K562 (cell line): ENCODE results near the gene WWP2. TPM values are rescaled to one million over a fixed set of nuclear protein-coding genes. Genes with fewer than 3 reads are reported as not detected.

Source experiments
- ATAC-seq: fragments of 200-7000 bp; cut with Tn5 transposase; 3 replicates; pipeline ENCODE4 v1.9.1; 2020; ENCODE audit warnings: moderate library complexity
- BruUV-seq: library from RNA; stranded (reverse); fragments of 400-500 nt; replicated peaks from 2 replicates; lab custom pipeline; 2021; lab: Mats Ljungman, UMichigan
- CTCF ChIA-PET: fragments of 300-600 bp; formaldehyde crosslinking; extraction: SDS; loops from one replicate; lab custom pipeline; 2021; ENCODE audit warnings: low intra/inter-chr PET ratio; lab: Yijun Ruan, JAX
- POLR2A ChIA-PET: fragments of 300-600, 350-650 bp; sonication (Branson Sonifier 250); formaldehyde crosslinking; extraction: SDS; loops from one replicate; lab custom pipeline; 2021; ENCODE audit warnings: antibody characterized with exemption, inconsistent platforms; lab: Yijun Ruan, JAX
- DNase-seq, 4 experiments: peaks; one replicate each; pipeline versions ENCODE4 v3.0.0 to v3.0.0-alpha.2; 2011 to 2018; ENCODE audit warnings: low spot score in 3 of 4, mixed read lengths in 3 of 4; ENCODE audit errors: extremely low read depth in 1 of 4
- FAIRE-seq: peaks from 2 replicates; lab custom pipeline; 2011; peaks lifted over from hg19 to GRCh38; lab: Jason Lieb, UNC
- H2AFZ ChIP-seq: 2 replicates; pipeline ENCODE4 v1.6.0; 2011; ENCODE audit warnings: low read depth, low read length, control low read depth, inconsistent platforms
- H3K27ac ChIP-seq: fragments of 200-600 bp; 3 replicates; pipeline ENCODE4 v1.8.0; 2011; ENCODE audit warnings: low read depth, mild to moderate bottlenecking, control low read depth, inconsistent platforms, low read length, moderate library complexity, mixed read lengths; ENCODE audit errors: extremely low read depth
- H3K27me3 ChIP-seq, 2 experiments: fragments of 300-600 bp in 1 of 2; 2 replicates in 1 of 2; 3 replicates in 1 of 2; pipeline versions ENCODE4 v1.6.0 to v1.8.0; 2011; ENCODE audit warnings: inconsistent platforms in 2 of 2, low read length in 2 of 2, mild to moderate bottlenecking in 1 of 2, mixed read lengths in 1 of 2, moderate library complexity in 1 of 2; ENCODE audit not compliant: control insufficient read depth in 2 of 2, insufficient read depth in 2 of 2
- H3K36me3 ChIP-seq: fragments of 300-600 bp; 3 replicates; pipeline ENCODE4 v1.8.0; 2011; ENCODE audit warnings: mild to moderate bottlenecking, low read length, inconsistent platforms; ENCODE audit not compliant: control insufficient read depth, insufficient read depth
- H3K4me1 ChIP-seq, 2 experiments: fragments of 200-600 bp in 1 of 2; replicated peaks in 1 of 2; 2 replicates in 1 of 2; 3 replicates in 1 of 2; pipeline versions ENCODE4 v1.5.1 to v1.8.0; 2011; ENCODE audit warnings: inconsistent platforms in 2 of 2, low read length in 2 of 2, mild to moderate bottlenecking in 1 of 2, mixed read lengths in 1 of 2, moderate library complexity in 1 of 2; ENCODE audit not compliant: control insufficient read depth in 2 of 2, insufficient read depth in 2 of 2
- H3K4me2 ChIP-seq: 2 replicates; pipeline ENCODE4 v1.6.1; 2011; ENCODE audit warnings: low read length, control low read depth, inconsistent platforms, mixed read lengths; ENCODE audit not compliant: insufficient read depth
- H3K4me3 ChIP-seq: fragments of 200-600 bp; sonication (generic), shearing (Covaris generic); 2 replicates; pipeline ENCODE4 v1.5.1; 2016; ENCODE audit warnings: control low read depth, inconsistent platforms
- H3K79me2 ChIP-seq: fragments of 200-600 bp; 3 replicates; pipeline ENCODE4 v1.8.0; 2011; ENCODE audit warnings: low read length, inconsistent platforms; ENCODE audit not compliant: control insufficient read depth, insufficient read depth
- H3K9ac ChIP-seq, 2 experiments: 2 replicates each; pipeline versions ENCODE4 v1.6.0 to v1.6.1; 2011; ENCODE audit warnings: low read depth in 2 of 2, low read length in 2 of 2, control low read depth in 1 of 2, inconsistent platforms in 1 of 2, mild to moderate bottlenecking in 1 of 2, mixed read lengths in 1 of 2; ENCODE audit not compliant: insufficient read depth in 1 of 2
- H3K9me1 ChIP-seq: one replicate; pipeline ENCODE4 v1.6.0; 2011; ENCODE audit warnings: inconsistent platforms, mild to moderate bottlenecking, low read length, moderate library complexity; ENCODE audit not compliant: control insufficient read depth, insufficient read depth
- H3K9me3 ChIP-seq: replicated peaks from 2 replicates; pipeline ENCODE4 v1.5.1; 2011; ENCODE audit warnings: low read depth, low read length, inconsistent platforms; ENCODE audit not compliant: control insufficient read depth, insufficient read depth
- H4K20me1 ChIP-seq: replicated peaks from 2 replicates; pipeline ENCODE4 v1.6.1; 2011; ENCODE audit warnings: low read length, inconsistent platforms, mixed read lengths; ENCODE audit not compliant: control insufficient read depth, insufficient read depth
- ETV6 ChIP-seq, 3 experiments: fragments of 150-350 bp in 1 of 3; sonication (generic) in 1 of 3; formaldehyde crosslinking in 1 of 3; IDR thresholded peaks; 2 replicates each; pipeline versions ENCODE4 v1.6.1 to v1.8.0; 2014 to 2022; ENCODE audit warnings: borderline replicate concordance in 2 of 3, low read depth in 2 of 3, antibody characterized with exemption in 1 of 3, low read length in 1 of 3, mild to moderate bottlenecking in 1 of 3, missing genetic modification reagents in 1 of 3
- HDAC2 ChIP-seq: fragments of 450-650 bp; IDR thresholded peaks from 2 replicates; pipeline ENCODE4 v1.6.1; 2016; ENCODE audit warnings: mild to moderate bottlenecking
- KLF6 ChIP-seq: fragments of 250-450 bp; sonication (Bioruptor Pico); IDR thresholded peaks from 2 replicates; pipeline ENCODE4 v1.4.0; 2020; ENCODE audit warnings: mild to moderate bottlenecking, moderate library complexity, borderline replicate concordance
- NFXL1 ChIP-seq: fragments of 450-650 bp; formaldehyde crosslinking; IDR thresholded peaks from 2 replicates; pipeline ENCODE4 v1.4.0; 2021; ENCODE audit warnings: mild to moderate bottlenecking
- NR1H2 ChIP-seq: sonication (generic); formaldehyde crosslinking; IDR thresholded peaks from 2 replicates; pipeline ENCODE4 v1.4.0; 2020; ENCODE audit warnings: mild to moderate bottlenecking, missing genetic modification reagents
- PHF20 ChIP-seq: fragments of 450-650 bp; IDR thresholded peaks from 2 replicates; pipeline ENCODE4 v1.6.1; 2018; ENCODE audit not compliant: partially characterized antibody
- POLR2B ChIP-seq: fragments of 450-650 bp; IDR thresholded peaks from 2 replicates; pipeline ENCODE4 v1.6.1; 2018; ENCODE audit warnings: low read depth; ENCODE audit not compliant: partially characterized antibody
- PPARD ChIP-seq: fragments of 250-450 bp; sonication (Bioruptor Pico); IDR thresholded peaks from 2 replicates; pipeline ENCODE4 v1.8.0; 2022; ENCODE audit warnings: inconsistent platforms, mild to moderate bottlenecking, moderate library complexity
- PTRF ChIP-seq: fragments of 450-650 bp; IDR thresholded peaks from 2 replicates; pipeline ENCODE4 v1.6.1; 2016; ENCODE audit warnings: mild to moderate bottlenecking, missing genetic modification characterization, missing compliant biosample characterization
- SMAD2 ChIP-seq: fragments of 150-350 bp; IDR thresholded peaks from 2 replicates; pipeline ENCODE4 v1.6.1; 2014; ENCODE audit warnings: low read depth, mild to moderate bottlenecking, low read length
- TAF7 ChIP-seq: fragments of 450-650 bp; IDR thresholded peaks from 2 replicates; pipeline ENCODE4 v1.6.1; 2016; ENCODE audit warnings: missing genetic modification characterization, missing compliant biosample characterization
- TSC22D4 ChIP-seq: fragments of 450-650 bp; IDR thresholded peaks from 2 replicates; pipeline ENCODE4 v1.6.1; 2016; ENCODE audit warnings: missing genetic modification characterization, missing biosample characterization, control low read depth
- XRCC5 ChIP-seq: fragments of 200-400 bp; formaldehyde crosslinking; IDR thresholded peaks from 2 replicates; pipeline ENCODE4 v1.6.1; 2017; ENCODE audit warnings: low read depth, mild to moderate bottlenecking, low read length
- ZNF354B ChIP-seq: fragments of 250-450 bp; sonication (Bioruptor Pico); IDR thresholded peaks from 2 replicates; pipeline ENCODE4 v1.4.0; 2020
- WGBS: fragments of 100-300 bp; shearing (Covaris generic); methylation state at CpG from one replicate; pipeline ENCODE4 v1.1.6; 2016; ENCODE audit warnings: low coverage, mixed read lengths; ENCODE audit not compliant: insufficient coverage; ENCODE audit errors: missing lambda C conversion rate; 5-methylcytosine and 5-hydroxymethylcytosine counted together
- in situ Hi-C: fragments of 300-500 bp; cut with MboI; formaldehyde crosslinking; loops from 4 replicates; pipeline ENCODE4 v1.15.0; 2018; ENCODE audit warnings: inconsistent platforms, mixed read lengths
- intact Hi-C: fragments of 100-400 bp; cut with micrococcal nuclease; formaldehyde crosslinking; loops from 2 replicates; pipeline ENCODE4 v1.14.2; 2022
- polyA plus RNA-seq, 8 experiments: library from polyadenylated mRNA; depleted of rRNA in 4 of 8; stranded (reverse) in 5 of 8; unstranded in 3 of 8; fragments of >200 nt; fragmentation: Nextera tagmentation in 2 of 8; fragmentation: Illumina TruSeq in 1 of 8; extraction: Ambion mirVana in 2 of 8; extraction: Trizol in 1 of 8; gene quantifications; 2 replicates each; pipeline versions ENCODE4 v1.2.1 to v1.2.3, GENCODE V29; 2011 to 2014; ENCODE audit warnings: inconsistent platforms in 1 of 8, missing spikeins in 1 of 8
- total RNA-seq, 7 experiments: library from RNA; depleted of rRNA in 6 of 7; stranded (reverse); fragments of >200 nt in 6 of 7; fragmentation: Illumina TruSeq in 2 of 7; extraction: Trizol in 2 of 7; gene quantifications; 2 replicates each; pipeline versions ENCODE4 v1.2.1 to v1.2.3, GENCODE V29; 2011 to 2021; ENCODE audit warnings: low replicate concordance in 1 of 7
- TF ChIP-seq, protein P1 (sequence below): fragments of 250-450 bp; sonication (Bioruptor Pico); IDR thresholded peaks from 2 replicates; pipeline ENCODE4 v1.8.0; 2022; ENCODE audit warnings: inconsistent platforms, mild to moderate bottlenecking, moderate library complexity, borderline replicate concordance
- TF ChIP-seq, protein P2 (sequence below): fragments of 250-450 bp; sonication (Bioruptor Pico); IDR thresholded peaks from 2 replicates; pipeline ENCODE4 v1.8.0; 2022; ENCODE audit warnings: moderate library complexity, mild to moderate bottlenecking, inconsistent platforms
- TF ChIP-seq, protein P3 (sequence below): fragments of 250-450 bp; sonication (Bioruptor Pico); IDR thresholded peaks from 2 replicates; pipeline ENCODE4 v1.5.0; 2021; ENCODE audit warnings: mild to moderate bottlenecking, moderate library complexity

The WWP2 gene
- total and polyA plus RNA-seq, 9 of the 15 experiments (the other 6 are each of a cell fraction or from before 2014, with no cell fraction given): 1.9 to 34.4 (median 14.6) TPM

DNA sequence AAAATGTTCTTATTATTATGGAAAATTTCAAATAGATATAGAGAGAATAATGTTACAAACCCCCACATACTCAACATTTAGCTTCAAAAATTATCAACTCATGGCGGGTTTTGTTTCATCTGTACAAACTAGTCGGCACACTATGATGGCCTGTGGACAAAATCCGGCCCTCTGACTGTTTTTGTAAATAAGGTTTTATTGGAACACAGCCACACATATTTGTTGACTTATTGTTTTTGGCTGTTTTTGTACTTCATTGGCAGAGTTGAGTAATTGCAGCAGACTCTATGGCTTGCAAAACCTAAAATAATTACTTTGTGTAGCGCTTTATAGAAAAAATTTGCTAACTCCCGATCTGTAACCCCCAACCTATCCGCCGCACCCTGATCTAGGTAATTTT lies 147.6 kb downstream of the WWP2 start:
- Histone ChIP-seq H3K36me3 (peaks cover 13% of the 10 kb centered on the region; the same call in 2 of the 3 replicates), H3K4me3 (no peak overlapping the region), H4K20me1 (no peaks in the 10 kb centered on the region), H3K27me3 (no peaks in the 10 kb centered on the region), H3K27ac (no peak overlapping the region), H3K4me1 (peaks cover 3% of the 10 kb centered on the region in 2 experiments; a peak in 2 of 5 replicates), H2AFZ (no peak overlapping the region), H3K9ac (no peak overlapping the region), H3K9me1 (no peaks in the 10 kb centered on the region), H3K79me2 (no peaks in the 10 kb centered on the region), H3K4me2 (no peak overlapping the region), H3K9me3 (no peaks in the 10 kb centered on the region)
- intact Hi-C loops (no loop called here), in situ Hi-C loops (no loop called here)
- WGBS: 92% methylated on average over 7 of the region's 7 CpGs
- CTCF ChIA-PET: no interaction called here
- no peak for DNase-seq
- TF ChIP-seq ETV6 (IDR thresholded peaks at IDR 0.05; ENCODE audit: borderline replicate concordance in 1 of 2, low read depth in 2 of 2, low read length in 1 of 2): no peak
- no peak for TF ChIP-seq ETV6 (CRISPR knock-in tag; IDR thresholded peaks at IDR 0.05; ENCODE audit: borderline replicate concordance)
- TF ChIP-seq, protein P1, sequence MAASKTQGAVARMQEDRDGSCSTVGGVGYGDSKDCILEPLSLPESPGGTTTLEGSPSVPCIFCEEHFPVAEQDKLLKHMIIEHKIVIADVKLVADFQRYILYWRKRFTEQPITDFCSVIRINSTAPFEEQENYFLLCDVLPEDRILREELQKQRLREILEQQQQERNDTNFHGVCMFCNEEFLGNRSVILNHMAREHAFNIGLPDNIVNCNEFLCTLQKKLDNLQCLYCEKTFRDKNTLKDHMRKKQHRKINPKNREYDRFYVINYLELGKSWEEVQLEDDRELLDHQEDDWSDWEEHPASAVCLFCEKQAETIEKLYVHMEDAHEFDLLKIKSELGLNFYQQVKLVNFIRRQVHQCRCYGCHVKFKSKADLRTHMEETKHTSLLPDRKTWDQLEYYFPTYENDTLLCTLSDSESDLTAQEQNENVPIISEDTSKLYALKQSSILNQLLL: no peak
- no peak for TF ChIP-seq ZNF354B (CRISPR knock-in tag)
- TF ChIP-seq TSC22D4 (tag): no peak
- TF ChIP-seq TAF7 (tag): no peak
- TF ChIP-seq HDAC2: no peak
- TF ChIP-seq PHF20: no peak
- no peak for TF ChIP-seq NFXL1 (CRISPR knock-in tag)
- TF ChIP-seq KLF6: no peak
- TF ChIP-seq NR1H2 (CRISPR knock-in tag): no peak
- no peak for TF ChIP-seq SMAD2
- TF ChIP-seq, protein P2, sequence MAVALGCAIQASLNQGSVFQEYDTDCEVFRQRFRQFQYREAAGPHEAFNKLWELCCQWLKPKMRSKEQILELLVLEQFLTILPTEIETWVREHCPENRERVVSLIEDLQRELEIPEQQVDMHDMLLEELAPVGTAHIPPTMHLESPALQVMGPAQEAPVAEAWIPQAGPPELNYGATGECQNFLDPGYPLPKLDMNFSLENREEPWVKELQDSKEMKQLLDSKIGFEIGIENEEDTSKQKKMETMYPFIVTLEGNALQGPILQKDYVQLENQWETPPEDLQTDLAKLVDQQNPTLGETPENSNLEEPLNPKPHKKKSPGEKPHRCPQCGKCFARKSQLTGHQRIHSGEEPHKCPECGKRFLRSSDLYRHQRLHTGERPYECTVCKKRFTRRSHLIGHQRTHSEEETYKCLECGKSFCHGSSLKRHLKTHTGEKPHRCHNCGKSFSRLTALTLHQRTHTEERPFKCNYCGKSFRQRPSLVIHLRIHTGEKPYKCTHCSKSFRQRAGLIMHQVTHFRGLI (CRISPR knock-in tag): no peak
- TF ChIP-seq XRCC5: no peak
- TF ChIP-seq, protein P3, sequence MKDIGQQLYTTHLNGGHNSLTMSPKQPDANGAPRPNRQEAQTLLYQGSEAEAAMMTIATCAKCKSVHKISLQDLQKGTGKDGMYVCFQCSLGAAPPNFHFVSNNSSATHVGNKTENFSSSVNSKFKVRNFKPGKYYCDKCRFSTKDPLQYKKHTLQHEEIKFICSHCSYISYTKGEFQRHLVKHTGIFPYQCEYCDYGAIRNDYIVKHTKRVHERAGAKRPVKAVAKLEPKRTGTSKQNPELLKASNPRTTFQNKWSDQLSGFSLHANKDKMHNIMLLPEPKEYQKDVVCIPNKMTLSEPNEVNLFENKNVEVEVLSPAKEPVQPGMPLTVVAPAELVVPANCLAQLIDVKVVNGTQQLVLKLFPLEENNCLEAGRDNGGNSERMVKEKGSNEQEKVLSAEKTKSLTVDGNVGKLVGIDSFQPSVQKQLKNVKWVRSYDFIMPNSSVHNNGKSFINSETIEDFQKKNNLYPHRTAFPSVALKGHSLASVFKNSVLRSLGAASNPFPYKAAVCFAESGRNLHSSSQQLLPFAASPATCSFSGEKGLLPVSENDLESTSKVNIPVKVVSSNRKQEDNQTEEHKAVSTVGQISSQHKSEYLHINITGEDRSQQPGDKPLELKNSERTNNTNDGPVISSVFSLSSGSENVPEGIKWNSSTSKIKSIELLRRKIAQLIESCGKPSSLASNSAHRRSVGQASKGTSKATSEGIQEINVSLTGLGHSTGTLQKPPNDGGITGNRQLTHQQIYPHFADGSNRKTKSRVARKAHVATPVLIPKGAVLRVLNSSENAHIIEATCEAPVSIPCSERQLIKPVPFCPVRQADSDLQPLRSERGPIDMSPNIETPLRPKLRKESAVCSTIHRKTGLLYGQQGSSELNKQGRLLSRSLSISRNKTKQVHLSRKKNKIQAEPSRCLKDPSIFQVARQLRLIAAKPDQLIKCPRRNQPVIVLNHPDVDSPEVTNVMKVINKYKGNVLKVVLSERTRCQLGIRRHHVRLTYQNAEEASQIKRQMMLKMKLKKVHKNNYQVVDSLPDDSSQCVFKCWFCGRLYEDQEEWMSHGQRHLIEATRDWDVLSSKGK (CRISPR knock-in tag): no peak
- TF ChIP-seq POLR2B: no peak
- TF ChIP-seq PTRF (tag): no peak
- TF ChIP-seq PPARD (CRISPR knock-in tag): no peak
- ATAC-seq: no peak
- FAIRE-seq: no peak
- POLR2A ChIA-PET: interaction anchor here (0.8 kb wide), 1 partner anchor 130 kb away, joined by 4 read pairs; no protein-coding TSS in a partner anchor
- no TSS peak for BruUV-seq
